Measurements from ENCODE around the gene EPGN.

The EPGN gene, protein sequence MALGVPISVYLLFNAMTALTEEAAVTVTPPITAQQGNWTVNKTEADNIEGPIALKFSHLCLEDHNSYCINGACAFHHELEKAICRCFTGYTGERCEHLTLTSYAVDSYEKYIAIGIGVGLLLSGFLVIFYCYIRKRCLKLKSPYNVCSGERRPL
- total RNA-seq = 0 to 0.24 reads per million in 2 donors

DNA sequence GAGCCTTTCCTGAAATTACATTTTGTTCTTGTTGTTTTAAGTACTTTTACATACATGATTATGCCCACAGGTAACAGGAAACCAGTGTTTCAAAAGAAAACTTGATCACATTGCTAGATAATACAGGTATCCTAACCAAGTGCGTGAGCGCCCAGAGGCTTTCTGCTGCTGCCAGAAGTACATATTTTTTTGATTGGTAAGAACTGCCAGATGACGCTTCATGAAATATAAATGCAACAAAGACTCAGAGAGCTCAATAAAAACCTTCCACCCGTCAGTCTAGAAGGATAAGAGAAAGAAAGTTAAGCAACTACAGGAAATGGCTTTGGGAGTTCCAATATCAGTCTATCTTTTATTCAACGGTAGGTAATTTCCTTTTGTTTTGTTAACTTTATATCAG is at the start of gene EPGN:
TSS of gene EPGN (plus strand) at position 256 of the 400 bp plus-strand sequence. CDS start at position 320, 64 bp downstream.
- DNase-seq = no peak

DNA sequence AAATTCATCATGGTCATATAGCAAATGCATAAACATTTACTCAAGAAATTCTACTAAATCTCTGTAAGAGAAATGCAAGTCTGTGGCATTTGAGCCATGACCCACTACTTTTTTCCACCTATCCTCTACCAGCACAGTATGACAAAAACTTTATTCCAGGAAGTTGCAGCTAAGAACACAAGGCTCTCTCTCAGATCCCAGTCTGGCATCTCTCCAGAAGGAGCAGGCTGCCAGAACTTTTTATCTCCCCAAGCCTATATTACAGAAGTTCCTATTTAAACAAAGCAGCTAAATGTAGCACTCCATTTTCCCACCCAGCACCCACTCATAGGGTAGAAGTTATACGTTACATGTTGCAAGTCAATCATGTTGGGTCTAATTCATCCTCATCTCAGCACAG is 49.3 kb upstream of the EPGN start:
- no peak for DNase-seq

GRCh38 chr4:74260036-74260435 is 48.2 kb upstream of the EPGN start:
- no peak for DNase-seq

- no peak for DNase-seq
Measured at GRCh38 chr4:74262522-74262921, 45.7 kb upstream of the EPGN start.

DNA sequence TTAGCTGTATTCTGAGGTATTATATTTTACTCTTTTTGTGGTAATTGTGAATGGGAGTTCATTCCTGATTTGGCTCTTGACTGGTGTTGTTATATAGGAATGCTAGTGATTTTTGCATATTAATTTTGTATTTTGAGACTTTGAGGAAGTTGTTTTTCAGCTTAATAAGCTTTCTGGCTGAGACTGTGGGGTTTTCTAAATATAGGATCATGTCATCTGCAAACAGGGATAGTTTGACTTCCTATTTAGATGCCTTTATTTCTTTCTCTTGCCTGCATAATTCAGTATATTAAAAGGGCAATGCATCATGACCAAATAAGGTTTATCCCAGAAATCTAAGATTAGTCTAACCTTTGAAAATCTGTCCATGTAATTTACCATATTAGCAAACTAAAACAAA is 44.7 kb upstream of the EPGN start:
- no peak for DNase-seq

DNA sequence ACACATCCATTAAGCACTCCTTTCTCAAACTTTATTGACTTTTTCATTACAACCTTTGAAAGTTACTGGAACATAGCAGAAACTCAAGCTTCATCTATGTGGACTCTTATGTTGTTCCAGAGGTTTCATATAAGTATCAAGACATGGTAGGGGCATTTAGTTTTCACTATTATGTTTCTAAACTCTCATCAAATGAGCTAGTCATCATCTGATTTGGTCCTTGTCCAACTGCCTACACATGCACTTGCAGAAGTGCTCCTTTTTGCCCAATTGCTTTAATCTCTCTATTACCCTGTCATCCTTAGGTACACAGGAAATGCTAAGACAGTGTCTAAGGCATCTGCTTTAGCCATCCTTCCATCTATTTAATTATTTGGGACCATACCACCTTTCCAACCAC is 42.2 kb upstream of the EPGN start:
- DNase-seq = no peak

DNA sequence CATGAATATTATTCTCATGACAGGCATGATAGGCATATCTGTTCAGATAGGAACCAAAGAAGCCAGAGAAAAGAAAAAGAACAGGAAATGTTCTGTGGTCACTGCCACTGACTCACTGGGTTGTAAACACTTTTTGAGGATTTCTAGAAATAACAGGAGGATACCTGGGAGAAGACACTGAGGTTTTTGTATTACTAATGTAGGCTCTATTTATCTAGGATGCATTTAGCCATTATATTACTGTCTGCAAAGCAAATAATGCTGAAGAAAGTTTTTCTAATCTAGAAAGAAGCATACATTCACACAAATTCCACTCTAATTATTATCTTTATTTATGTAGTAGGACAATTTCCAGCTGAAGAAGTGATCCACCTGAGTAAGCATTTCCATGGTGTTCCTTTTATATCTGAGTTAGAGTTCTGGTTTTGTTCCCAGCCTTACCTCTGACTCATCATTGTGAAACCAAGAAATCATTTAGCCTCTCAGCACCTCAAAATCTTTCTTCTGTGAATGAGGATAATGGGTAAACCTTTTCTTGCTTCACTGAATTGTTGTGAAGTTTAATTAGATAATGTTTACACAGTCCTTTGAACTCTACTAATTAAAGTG is 40.2 kb upstream of the EPGN start:
- DNase-seq = no peak

DNA sequence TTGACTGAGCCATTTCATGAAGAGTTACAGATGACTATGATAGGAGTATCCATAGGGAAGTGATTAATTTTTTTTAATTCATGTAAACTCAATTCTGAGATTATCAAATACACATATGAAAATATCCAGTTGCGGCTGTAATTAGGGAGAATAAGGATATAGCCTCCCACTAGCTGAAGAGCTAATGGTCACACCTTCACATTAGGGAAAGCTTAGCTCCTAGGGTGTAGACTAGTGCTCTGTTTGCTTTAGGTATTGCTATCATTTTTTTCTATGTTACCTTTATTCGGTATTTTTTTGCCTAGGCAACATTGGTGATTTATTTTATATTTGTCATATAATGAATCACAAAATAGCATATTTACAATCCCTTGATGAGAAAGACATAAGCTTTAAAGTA is 39.6 kb upstream of the EPGN start:
- DNase-seq = no peak

- DNase-seq = no peak
Measured at GRCh38 chr4:74278490-74278889, 29.8 kb upstream of the EPGN start.

- no peak for DNase-seq
Measured at GRCh38 chr4:74279716-74280115, 28.6 kb upstream of the EPGN start.

DNA sequence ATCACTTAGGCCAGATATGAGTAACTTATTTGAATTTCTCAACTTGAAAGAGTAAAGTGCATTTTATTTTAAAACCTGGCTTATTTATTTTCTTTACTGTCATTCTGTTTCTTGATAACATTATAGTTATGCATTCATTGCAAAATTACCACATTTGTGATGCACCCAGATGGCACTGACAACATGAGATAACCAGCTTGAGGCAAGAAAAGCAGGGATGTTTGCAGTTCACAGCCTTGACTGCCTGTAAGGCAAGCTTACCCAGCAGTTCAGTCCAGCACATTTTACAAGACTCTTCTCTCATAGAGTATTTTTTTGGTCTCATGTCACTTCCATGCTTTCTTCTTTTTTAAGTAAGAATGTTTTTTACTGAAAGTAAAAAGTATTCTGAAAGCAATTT is 25.3 kb upstream of the EPGN start:
- DNase-seq = no peak

DNA sequence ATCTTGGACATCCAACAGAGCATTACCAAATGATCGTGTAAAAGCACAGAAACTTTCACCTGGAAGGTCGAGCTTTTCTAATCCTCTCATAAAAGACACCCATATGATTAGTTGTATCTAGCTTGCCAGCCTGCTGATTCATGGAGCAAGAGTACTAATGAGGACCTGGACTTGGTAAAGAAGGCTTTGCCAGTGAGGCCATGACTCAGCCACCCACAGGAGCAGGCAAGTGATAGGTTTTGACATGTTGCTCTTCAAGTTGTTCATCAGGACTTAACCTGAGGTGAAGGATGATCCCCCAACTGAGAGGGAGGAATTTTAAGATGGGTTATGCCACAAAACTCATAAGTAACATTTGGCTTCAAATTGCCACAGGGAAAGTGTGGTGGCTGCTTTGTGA is 24.7 kb upstream of the EPGN start:
- no peak for DNase-seq

GRCh38 chr4:74284053-74284452 is 24.2 kb upstream of the EPGN start:
- no peak for DNase-seq

- DNase-seq = no peak
Measured at GRCh38 chr4:74287164-74287563, 21.1 kb upstream of the EPGN start.

DNA sequence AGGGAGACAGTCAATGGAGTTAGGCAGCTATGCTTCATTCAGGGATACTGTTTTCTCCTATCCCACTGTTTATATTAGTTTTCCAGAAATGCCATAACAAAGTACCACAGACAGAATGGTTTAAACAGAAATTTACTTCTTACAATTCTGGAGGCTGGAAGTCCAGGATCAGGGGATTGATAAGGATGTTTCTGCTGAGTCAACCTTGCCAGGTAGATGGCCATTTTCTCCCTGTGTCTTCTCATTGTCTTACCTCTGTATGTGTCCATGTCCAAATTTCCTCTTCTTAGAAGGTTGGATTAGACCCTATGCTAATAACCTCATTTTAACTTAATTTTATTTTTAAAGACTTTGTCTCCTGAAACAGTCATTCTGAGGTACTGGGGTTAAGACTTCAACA is 20.5 kb upstream of the EPGN start:
- no peak for DNase-seq

DNA sequence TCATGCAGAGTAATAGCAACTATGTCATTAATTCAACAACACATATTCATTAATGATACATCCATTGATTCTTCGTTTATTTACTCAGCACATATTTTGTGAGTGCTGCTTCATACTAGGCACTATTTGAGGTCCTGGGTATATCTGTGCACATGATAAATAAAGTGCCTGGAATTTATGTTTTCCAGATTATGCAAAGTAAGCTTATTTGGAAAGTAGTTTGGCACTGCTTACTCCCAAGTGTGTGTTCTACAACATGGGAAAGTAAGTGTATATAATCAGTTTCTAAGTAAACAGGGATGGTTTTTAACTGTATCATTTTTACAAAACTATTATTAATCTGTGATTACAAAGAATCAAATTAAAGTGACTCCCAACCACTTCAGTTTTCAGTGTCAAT is 16.8 kb upstream of the EPGN start:
- no peak for DNase-seq

GRCh38 chr4:74292111-74292870 is 16.0 kb upstream of the EPGN start:
- DNase-seq = no peak

- DNase-seq = no peak
Measured at GRCh38 chr4:74293558-74293957, 14.7 kb upstream of the EPGN start.

DNA sequence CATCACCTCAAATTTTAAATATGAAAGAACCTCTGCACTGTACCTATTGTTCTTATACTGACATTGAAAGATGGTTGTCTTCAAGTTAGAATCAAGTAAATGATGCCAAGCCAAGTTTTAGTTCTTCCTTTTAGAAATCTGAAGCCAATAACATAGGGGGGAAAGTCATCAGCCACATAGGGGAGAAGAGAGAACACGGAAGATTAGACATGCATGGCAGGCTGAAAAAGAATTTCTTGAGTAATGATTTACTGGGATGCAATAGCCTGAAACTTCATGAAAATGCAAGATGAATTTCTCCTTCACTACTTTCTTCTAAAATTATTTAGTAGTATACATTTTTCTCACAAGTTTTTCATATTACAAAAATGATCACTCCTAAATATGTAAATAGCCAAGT is 13.6 kb upstream of the EPGN start:
- no peak for DNase-seq

GRCh38 chr4:74297539-74297938 is 10.7 kb upstream of the EPGN start:
- no peak for DNase-seq

DNA sequence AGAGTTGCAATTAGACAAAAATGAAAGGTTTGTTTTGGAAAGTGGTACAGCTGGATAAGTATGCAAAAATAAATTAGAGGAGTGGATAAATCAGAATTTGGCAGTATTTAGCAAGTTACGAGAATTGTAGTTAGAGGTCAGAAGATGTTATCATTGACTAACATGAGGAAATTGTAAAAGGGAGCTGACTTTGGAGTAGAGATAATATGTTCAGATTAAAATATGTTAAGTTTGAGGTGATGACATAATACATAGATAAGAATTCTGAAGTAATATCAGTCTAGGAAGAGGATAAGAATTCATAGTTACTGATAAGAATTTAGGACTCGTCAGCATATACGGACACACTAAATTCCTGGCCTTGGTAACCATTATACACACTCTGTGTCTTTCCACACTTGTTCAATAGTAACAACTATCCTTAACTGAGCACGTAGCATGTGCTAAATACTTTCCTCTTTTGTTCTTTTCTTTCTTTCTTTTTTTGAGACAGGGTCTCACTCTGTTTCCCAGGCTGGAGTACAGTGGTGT is 4.1 kb upstream of the EPGN start:
- DNase-seq = no peak

GRCh38 chr4:74305000-74305399 is 3.3 kb upstream of the EPGN start:
- DNase-seq = no peak

DNA sequence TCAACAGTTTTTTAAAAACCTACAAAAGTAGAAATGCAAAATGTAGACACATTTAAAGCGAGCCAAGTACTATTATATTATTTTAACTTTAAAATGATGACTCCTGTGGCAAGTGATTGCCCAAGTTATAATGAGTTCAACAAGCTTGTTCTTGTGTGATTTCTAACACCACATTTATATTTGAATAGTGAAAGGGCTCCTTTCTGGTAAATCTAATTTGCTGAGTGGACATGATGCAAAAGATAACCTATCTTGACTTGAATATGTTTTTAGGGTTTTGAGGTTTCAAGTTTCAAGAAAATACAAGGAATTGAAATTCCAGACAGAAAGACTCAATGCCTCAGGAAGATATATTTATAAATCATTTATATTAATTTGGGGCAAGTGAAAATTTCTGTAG is 1.1 kb upstream of the EPGN start:
- DNase-seq = no peak

- no peak for DNase-seq
Measured at GRCh38 chr4:74309223-74309622, 953 bp downstream of the EPGN start.
